ENCODE measurements around the gene KLF5.
A peak's percentile ranks its signal among the peaks of the same experiment; 100 is the strongest.
"Not testable (repeated sequence)": the region's sequence is repeated elsewhere in the genome, so short reads cannot be mapped to it uniquely, and the experiment has no call there.

KLF5 gene

DNA sequence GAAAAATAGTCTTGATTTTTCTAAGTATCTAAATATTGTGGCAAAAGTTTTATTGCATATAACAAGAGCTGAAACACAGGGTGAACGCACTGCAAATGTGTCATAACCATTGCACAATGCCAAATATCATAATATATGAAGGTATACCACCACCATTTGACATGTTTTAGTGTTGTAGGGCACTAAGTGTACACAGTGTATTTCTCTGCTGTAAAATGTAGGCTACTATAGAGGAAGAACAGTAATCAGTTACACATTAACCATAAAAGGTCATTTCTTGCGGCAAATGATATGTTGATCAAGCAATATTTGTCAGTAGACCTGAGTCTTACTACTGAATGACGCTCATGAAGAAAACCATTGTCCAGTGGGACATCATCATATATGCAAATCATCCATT, 18.3 kb upstream of the KLF5 start:
- H3K27me3 ChIP-seq = no peaks in the 10 kb centered on the region
- peaks cover 43 to 53% of the 10 kb centered on the region in 2 experiments for H3K4me1 ChIP-seq (ENCODE audit: control insufficient read depth in 1 of 2, insufficient read depth in 1 of 2, low read depth in 1 of 2, low read length in 1 of 2)
- H3K36me3 ChIP-seq = no peaks in the 10 kb centered on the region
- TF ChIP-seq, protein P1, sequence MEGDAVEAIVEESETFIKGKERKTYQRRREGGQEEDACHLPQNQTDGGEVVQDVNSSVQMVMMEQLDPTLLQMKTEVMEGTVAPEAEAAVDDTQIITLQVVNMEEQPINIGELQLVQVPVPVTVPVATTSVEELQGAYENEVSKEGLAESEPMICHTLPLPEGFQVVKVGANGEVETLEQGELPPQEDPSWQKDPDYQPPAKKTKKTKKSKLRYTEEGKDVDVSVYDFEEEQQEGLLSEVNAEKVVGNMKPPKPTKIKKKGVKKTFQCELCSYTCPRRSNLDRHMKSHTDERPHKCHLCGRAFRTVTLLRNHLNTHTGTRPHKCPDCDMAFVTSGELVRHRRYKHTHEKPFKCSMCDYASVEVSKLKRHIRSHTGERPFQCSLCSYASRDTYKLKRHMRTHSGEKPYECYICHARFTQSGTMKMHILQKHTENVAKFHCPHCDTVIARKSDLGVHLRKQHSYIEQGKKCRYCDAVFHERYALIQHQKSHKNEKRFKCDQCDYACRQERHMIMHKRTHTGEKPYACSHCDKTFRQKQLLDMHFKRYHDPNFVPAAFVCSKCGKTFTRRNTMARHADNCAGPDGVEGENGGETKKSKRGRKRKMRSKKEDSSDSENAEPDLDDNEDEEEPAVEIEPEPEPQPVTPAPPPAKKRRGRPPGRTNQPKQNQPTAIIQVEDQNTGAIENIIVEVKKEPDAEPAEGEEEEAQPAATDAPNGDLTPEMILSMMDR (IDR thresholded peaks at IDR 0.05) = no peak
- H3K9me3 ChIP-seq = no peaks in the 10 kb centered on the region
- peak overlapping the region in 1 of 2 experiments; percentile 3 for H3K4me3 ChIP-seq (ENCODE audit: low read depth in 1 of 2, low read length in 1 of 2)
- H3K27ac ChIP-seq = peak overlapping the region; percentile 79

DNA sequence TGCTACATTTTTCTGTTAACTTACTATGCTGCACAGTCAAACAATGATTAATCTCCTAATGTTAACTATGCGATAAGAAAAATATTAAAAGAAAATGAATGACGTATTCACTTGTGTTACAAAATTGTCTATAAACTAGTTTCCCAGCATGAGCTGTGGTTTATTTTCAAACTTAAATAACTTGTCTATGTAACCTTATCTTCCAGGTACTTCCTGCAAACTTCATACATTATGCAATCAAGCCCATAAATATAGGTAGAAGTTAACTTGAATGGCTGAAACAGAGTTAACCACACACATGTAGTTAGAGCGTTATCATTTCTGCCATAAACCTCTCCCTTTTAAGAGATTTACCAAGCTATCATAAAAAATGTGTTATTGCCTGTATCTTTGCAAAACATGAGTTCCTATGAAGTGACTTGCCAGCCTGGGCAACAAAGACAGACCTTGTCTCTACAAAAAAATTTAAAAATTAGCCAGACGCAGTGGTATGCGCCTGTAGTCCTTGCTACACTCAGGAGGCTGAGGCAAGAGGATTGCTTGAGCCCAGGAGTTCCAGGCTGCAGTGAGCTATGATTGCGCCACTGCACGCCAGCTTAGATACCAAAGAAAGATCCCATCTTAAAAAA, 17.7 kb upstream of the KLF5 start:
- Histone ChIP-seq H3K36me3 (no peaks in the 10 kb centered on the region), H3K4me3 (ENCODE audit: low read depth in 1 of 2, low read length in 1 of 2) (peak overlapping the region in 1 of 2 experiments; percentile 3), H3K9me3 (no peaks in the 10 kb centered on the region), H3K27me3 (no peaks in the 10 kb centered on the region), H3K4me1 (ENCODE audit: control insufficient read depth in 1 of 2, insufficient read depth in 1 of 2, low read depth in 1 of 2, low read length in 1 of 2) (peaks cover 43 to 53% of the 10 kb centered on the region in 2 experiments), H3K27ac (peak overlapping the region; percentile 79)
- TF ChIP-seq, protein P1 (IDR thresholded peaks at IDR 0.05) = no peak

DNA sequence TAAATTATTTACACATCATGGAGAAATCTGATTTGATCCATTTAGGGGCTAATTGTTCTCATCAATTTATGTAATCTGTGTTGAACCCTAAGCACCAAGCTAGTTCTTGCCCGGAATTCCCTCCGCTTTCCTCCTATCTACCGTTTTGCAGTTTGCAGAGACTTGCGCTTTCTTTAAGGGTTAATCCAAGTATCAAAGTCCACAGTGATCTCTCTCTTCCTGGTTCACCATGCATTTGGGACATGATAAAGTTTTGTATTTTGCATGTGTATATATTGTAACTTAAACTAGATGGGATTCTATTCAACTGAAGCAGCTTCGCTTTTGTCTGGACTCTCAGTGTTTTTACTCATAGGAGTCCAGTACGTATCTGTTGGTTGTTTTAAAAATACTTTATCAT, 13.8 kb upstream of the KLF5 start:
- Histone ChIP-seq H3K36me3 (no peaks in the 10 kb centered on the region), H3K9me3 (no peaks in the 10 kb centered on the region), H3K4me3 (ENCODE audit: low read depth in 1 of 2, low read length in 1 of 2) (no peak overlapping the region), H3K27ac (no peak overlapping the region), H3K4me1 (ENCODE audit: control insufficient read depth in 1 of 2, insufficient read depth in 1 of 2, low read depth in 1 of 2, low read length in 1 of 2) (peaks cover 21% of the 10 kb centered on the region in 2 experiments), H3K27me3 (no peaks in the 10 kb centered on the region)
- TF ChIP-seq, protein P1 (IDR thresholded peaks at IDR 0.05) = no peak

DNA sequence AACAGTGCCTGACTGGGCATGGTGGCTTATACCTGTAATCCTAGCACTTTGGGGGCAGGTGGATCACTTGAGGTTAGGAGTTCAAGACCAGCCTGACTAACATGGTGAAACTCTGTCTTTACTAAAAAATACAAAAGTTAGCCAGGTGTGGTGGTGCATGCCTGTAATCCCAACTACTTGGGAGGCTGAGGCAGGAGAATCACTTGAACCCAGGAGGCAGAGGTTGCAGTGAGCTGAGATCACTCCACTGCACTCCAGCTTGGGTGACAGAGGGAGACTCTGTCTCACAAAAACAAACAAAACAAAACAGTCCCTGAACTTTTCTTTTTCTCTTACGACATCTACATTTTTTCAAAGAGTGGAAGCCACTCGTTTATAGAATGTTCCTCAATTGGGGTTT, 10.2 kb upstream of the KLF5 start:
- H3K36me3 ChIP-seq; H3K27ac ChIP-seq; H3K27me3 ChIP-seq; H3K9me3 ChIP-seq; H3K4me3 ChIP-seq (ENCODE audit: low read depth in 1 of 2, low read length in 1 of 2); H3K4me1 ChIP-seq (ENCODE audit: control insufficient read depth in 1 of 2, insufficient read depth in 1 of 2, low read depth in 1 of 2, low read length in 1 of 2): not testable (repeated sequence)

DNA sequence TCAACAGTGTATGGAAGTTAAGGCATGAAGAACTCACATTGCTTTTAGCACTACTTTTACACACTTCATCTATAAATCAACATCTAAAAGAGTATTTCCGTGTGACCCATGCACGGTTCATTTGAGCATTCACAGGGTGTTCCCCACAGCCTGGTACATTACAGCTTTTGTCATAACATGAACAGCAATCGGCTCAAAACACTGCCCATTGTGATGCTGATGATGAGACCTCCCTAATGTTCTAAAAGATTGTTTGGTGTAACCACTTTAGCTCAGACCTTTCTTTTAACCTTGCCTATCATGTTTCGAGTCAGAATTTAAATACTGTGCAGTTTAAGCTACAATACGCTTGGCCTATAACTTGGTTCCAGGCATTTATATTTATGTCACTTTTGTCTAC, 4.1 kb upstream of the KLF5 start:
- Histone ChIP-seq H3K4me1 (ENCODE audit: control insufficient read depth in 1 of 2, insufficient read depth in 1 of 2, low read depth in 1 of 2, low read length in 1 of 2) (peaks cover 10 to 11% of the 10 kb centered on the region in 2 experiments), H3K9me3 (no peaks in the 10 kb centered on the region), H3K4me3 (ENCODE audit: low read depth in 1 of 2, low read length in 1 of 2) (no peak overlapping the region), H3K27me3 (peaks cover 21% of the 10 kb centered on the region), H3K36me3 (no peaks in the 10 kb centered on the region), H3K27ac (no peak overlapping the region)
- TF ChIP-seq, protein P1 (IDR thresholded peaks at IDR 0.05) = no peak

DNA sequence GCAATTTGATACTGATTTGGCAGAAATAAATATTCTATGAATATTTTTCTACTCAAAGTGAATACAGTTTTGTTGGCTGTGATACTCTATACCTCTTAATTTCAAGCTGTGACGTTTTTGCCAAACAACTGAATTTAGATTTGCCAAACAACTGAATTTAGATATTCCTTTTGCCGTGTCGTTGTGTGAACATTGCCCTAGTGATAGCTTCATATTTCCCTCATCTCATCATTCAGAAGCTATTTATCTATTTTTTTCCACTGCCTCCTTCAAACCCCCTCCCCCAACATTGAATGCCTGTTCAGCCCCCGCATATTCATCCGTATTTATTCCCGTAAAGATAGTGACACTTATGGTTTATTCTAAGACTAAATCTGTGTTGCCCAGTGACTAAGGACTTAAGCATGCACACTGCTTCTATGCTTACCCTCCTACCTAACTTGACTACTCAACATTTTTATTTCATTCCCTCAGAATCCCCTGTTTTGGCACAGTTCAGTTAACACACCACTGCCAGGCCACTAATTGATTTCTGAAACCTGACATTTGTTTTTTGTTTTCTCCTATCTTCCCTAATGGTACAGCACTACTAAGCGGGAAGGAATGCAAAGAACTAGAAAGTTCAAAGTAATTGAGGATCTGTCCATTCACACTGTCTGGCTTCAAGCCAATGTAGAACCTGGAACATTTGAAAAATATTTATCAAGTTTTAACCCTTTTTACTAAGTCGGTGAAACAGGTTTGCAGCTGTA, 2.8 kb upstream of the KLF5 start:
- TF ChIP-seq, protein P1 (IDR thresholded peaks at IDR 0.05) = no peak
- peaks cover 19 to 21% of the 10 kb centered on the region in 2 experiments for H3K4me1 ChIP-seq (ENCODE audit: control insufficient read depth in 1 of 2, insufficient read depth in 1 of 2, low read depth in 1 of 2, low read length in 1 of 2)
- H3K9me3 ChIP-seq = no peaks in the 10 kb centered on the region
- no peak overlapping the region for H3K27ac ChIP-seq
- no peaks in the 10 kb centered on the region for H3K36me3 ChIP-seq
- no peak overlapping the region for H3K4me3 ChIP-seq (ENCODE audit: low read depth in 1 of 2, low read length in 1 of 2)
- H3K27me3 ChIP-seq = peaks cover 21% of the 10 kb centered on the region

All from neutrophil (primary cell).